Keratinocyte (primary cell): Measurements from ENCODE around the gene CFAP54. TPM values are rescaled to one million over a fixed set of nuclear protein-coding genes. Genes with fewer than 3 reads are reported as not detected.

ENCODE experiments used
- DNase-seq: peaks from one replicate; pipeline ENCODE4 v3.0.0-alpha.2; 2011; ENCODE audit warnings: low read depth, missing footprints, low spot score
- FAIRE-seq: peaks from 2 replicates; lab custom pipeline; 2011; peaks lifted over from hg19 to GRCh38; lab: Jason Lieb, UNC
- H2AFZ ChIP-seq: 2 replicates; pipeline ENCODE4 v1.6.0; 2012; ENCODE audit warnings: low read length, control low read depth, inconsistent platforms; ENCODE audit not compliant: control insufficient read depth
- H3K27ac ChIP-seq: 2 replicates; pipeline ENCODE4 v1.5.1; 2011; ENCODE audit warnings: low read length; ENCODE audit not compliant: control insufficient read depth, insufficient read depth
- H3K27me3 ChIP-seq: 3 replicates; pipeline ENCODE4 v1.6.0; 2011; ENCODE audit warnings: low read length; ENCODE audit not compliant: control insufficient read depth, insufficient read depth; ENCODE audit errors: extremely low read depth
- H3K36me3 ChIP-seq, 2 experiments: 2 replicates in 1 of 2; 3 replicates in 1 of 2; pipeline ENCODE4 v1.5.1; 2011; ENCODE audit warnings: low read length in 2 of 2, mild to moderate bottlenecking in 1 of 2; ENCODE audit not compliant: control insufficient read depth in 2 of 2, insufficient read depth in 2 of 2; ENCODE audit errors: extremely low read depth in 1 of 2
- H3K4me1 ChIP-seq: 3 replicates; pipeline ENCODE4 v1.5.1; 2011; ENCODE audit warnings: low read length; ENCODE audit not compliant: control insufficient read depth, insufficient read depth; ENCODE audit errors: extremely low read depth
- H3K4me2 ChIP-seq: 3 replicates; pipeline ENCODE4 v1.6.0; 2011; ENCODE audit warnings: low read depth, low read length; ENCODE audit not compliant: control insufficient read depth, insufficient read depth; ENCODE audit errors: extremely low read depth
- H3K4me3 ChIP-seq, 3 experiments: fragments of 200-600 bp in 1 of 3; sonication (generic) in 1 of 3; 2 replicates in 2 of 3; 3 replicates in 1 of 3; pipeline ENCODE4 v1.5.1; 2011 to 2016; ENCODE audit warnings: low read length in 3 of 3, mild to moderate bottlenecking in 3 of 3, control low read depth in 2 of 3, inconsistent platforms in 1 of 3, low read depth in 1 of 3, mixed read lengths in 1 of 3, mixed run types in 1 of 3, moderate library complexity in 1 of 3; ENCODE audit not compliant: control insufficient read depth in 2 of 3, insufficient read depth in 2 of 3; ENCODE audit errors: extremely low read depth in 1 of 3
- H3K79me2 ChIP-seq: 2 replicates; pipeline ENCODE4 v1.6.0; 2012; ENCODE audit warnings: low read length; ENCODE audit not compliant: control insufficient read depth, insufficient read depth
- H3K9ac ChIP-seq: 3 replicates; pipeline ENCODE4 v1.6.0; 2011; ENCODE audit warnings: low read length; ENCODE audit not compliant: control insufficient read depth, insufficient read depth; ENCODE audit errors: extremely low read depth
- H3K9me1 ChIP-seq: 3 replicates; pipeline ENCODE4 v1.6.0; 2011; ENCODE audit warnings: low read length; ENCODE audit not compliant: control insufficient read depth, insufficient read depth; ENCODE audit errors: extremely low read depth
- H3K9me3 ChIP-seq: 2 replicates; pipeline ENCODE4 v1.5.1; 2012; ENCODE audit warnings: low read depth, low read length; ENCODE audit not compliant: control insufficient read depth
- H4K20me1 ChIP-seq: 3 replicates; pipeline ENCODE4 v1.6.0; 2011; ENCODE audit warnings: low read length; ENCODE audit not compliant: control insufficient read depth, insufficient read depth; ENCODE audit errors: extremely low read depth
- CTCF ChIP-seq, 3 experiments: IDR thresholded peaks in 1 of 3; conservative IDR thresholded peaks in 1 of 3; optimal IDR thresholded peaks in 1 of 3; 2 replicates in 2 of 3; 3 replicates in 1 of 3; pipeline versions ENCODE3 to v1.5.1; 2011; ENCODE audit warnings: low read length in 3 of 3, mild to moderate bottlenecking in 3 of 3, moderate library complexity in 2 of 3, control low read depth in 1 of 3, inconsistent platforms in 1 of 3; ENCODE audit not compliant: insufficient read depth in 2 of 3; ENCODE audit errors: extremely low read depth in 1 of 3
- EZH2 ChIP-seq: IDR thresholded peaks from one replicate; pipeline ENCODE4 v1.6.1; 2012; ENCODE audit warnings: inconsistent platforms, mild to moderate bottlenecking, low read length, moderate library complexity
- dilution Hi-C: fragments of 300-500 bp; cut with MboI; formaldehyde crosslinking; loops from one replicate; pipeline ENCODE4 v1.7.0; 2020; ENCODE audit warnings: low sequenced_read_pairs; ENCODE audit not compliant: extremely low pct_ligation_motif_present
- polyA plus RNA-seq, 5 experiments: library from polyadenylated mRNA; depleted of rRNA in 3 of 5; stranded (reverse) in 3 of 5; stranded (forward) in 1 of 5; unstranded in 1 of 5; fragments of >200 nt; gene quantifications; 1 replicate in 1 of 5; 2 replicates in 3 of 5; 3 replicates in 1 of 5; pipeline versions ENCODE4 v1.2.1 to v1.2.3, GENCODE V29; 2011 to 2012; ENCODE audit warnings: missing spikeins in 2 of 5, low read depth in 1 of 5, low replicate concordance in 1 of 5

The CFAP54 gene
- polyA plus RNA-seq, 1 donor (not counting 4 experiments of a cell fraction or from before 2014, with no cell fraction given), result 1.2 TPM

- FAIRE-seq, result no peak
These were observed 377.6 kb downstream of the CFAP54 start for GRCh38 chr12:96866801-96867590.

GRCh38 chr12:96870946-96871345, 381.6 kb downstream of the CFAP54 start:
- dilution Hi-C loops, result no loop called here
- no peak for FAIRE-seq
- H3K9me3 ChIP-seq, result no peaks in the 10 kb centered on the region

More at GRCh38 chr12:96866801-96867590, 377.6 kb downstream of the CFAP54 start:
- dilution Hi-C loops, result no loop called here
- TF ChIP-seq EZH2, result no peak
- no peak for TF ChIP-seq CTCF (optimal IDR thresholded peaks at IDR 0.05 in 1 of 3, IDR thresholded peaks at IDR 0.05 in 1 of 3, conservative IDR thresholded peaks at IDR 0.05 in 1 of 3; ENCODE audit: extremely low read depth in 1 of 3, insufficient read depth in 2 of 3, low read length in 3 of 3)
- no peak overlapping the region for H3K27ac ChIP-seq
- H3K9me3 ChIP-seq, result no peaks in the 10 kb centered on the region
- no peak overlapping the region for H3K9ac ChIP-seq
- no peaks in the 10 kb centered on the region for H3K9me1 ChIP-seq
- no peaks in the 10 kb centered on the region for H3K27me3 ChIP-seq
- no peak overlapping the region for H2AFZ ChIP-seq
- H3K4me3 ChIP-seq, result no peak overlapping the region
- no peaks in the 10 kb centered on the region for H3K4me1 ChIP-seq
- H3K36me3 ChIP-seq, result no peaks in the 10 kb centered on the region
- no peaks in the 10 kb centered on the region for H4K20me1 ChIP-seq
- no peaks in the 10 kb centered on the region for H3K79me2 ChIP-seq
- no peak for DNase-seq
- no peak overlapping the region for H3K4me2 ChIP-seq

More at GRCh38 chr12:96870946-96871345, 381.6 kb downstream of the CFAP54 start:
- Histone ChIP-seq H3K4me2 (no peak overlapping the region), H3K4me1 (no peaks in the 10 kb centered on the region), H4K20me1 (no peaks in the 10 kb centered on the region), H3K9me1 (no peaks in the 10 kb centered on the region), H3K79me2 (no peaks in the 10 kb centered on the region), H2AFZ (no peak overlapping the region), H3K4me3 (no peak overlapping the region), H3K27ac (no peak overlapping the region), H3K9ac (no peak overlapping the region), H3K36me3 (no peaks in the 10 kb centered on the region), H3K27me3 (no peaks in the 10 kb centered on the region)
- no peak for TF ChIP-seq EZH2
- no peak for TF ChIP-seq CTCF (optimal IDR thresholded peaks at IDR 0.05 in 1 of 3, IDR thresholded peaks at IDR 0.05 in 1 of 3, conservative IDR thresholded peaks at IDR 0.05 in 1 of 3; ENCODE audit: extremely low read depth in 1 of 3, insufficient read depth in 2 of 3, low read length in 3 of 3)
- DNase-seq, result no peak
